ENCODE measurements around the gene SSR2.

Gene SSR2

GRCh38 chr1:155978325-155978972 lies 42.3 kb downstream of the SSR2 start, which contains the start of gene ARHGEF2:
Gene ARHGEF2, minus strand, starts transcription at chr1:155978547. Its CDS starts 120 bp downstream, at chr1:155978427.
- intact Hi-C loops (cut with micrococcal nuclease): loop anchor here (1.0 to 5.0 kb wide), 3 partner anchors 8 to 104 kb away; partner anchors contain the start of genes MEX3A and RXFP4
- Mint-ChIP-seq H3K4me3 (peak within 1 kb of the TSS; percentile 86), H3K4me1 (ENCODE audit: low read depth) (peaks cover 87% of the 10 kb centered on the region), H3K36me3 (ENCODE audit: low read depth) (peaks cover 75% of the 10 kb centered on the region), H3K27me3 (no peaks in the 10 kb centered on the region), H3K27ac (peak within 1 kb of the TSS; percentile 93), H3K9me3 (no peaks in the 10 kb centered on the region)

DNA sequence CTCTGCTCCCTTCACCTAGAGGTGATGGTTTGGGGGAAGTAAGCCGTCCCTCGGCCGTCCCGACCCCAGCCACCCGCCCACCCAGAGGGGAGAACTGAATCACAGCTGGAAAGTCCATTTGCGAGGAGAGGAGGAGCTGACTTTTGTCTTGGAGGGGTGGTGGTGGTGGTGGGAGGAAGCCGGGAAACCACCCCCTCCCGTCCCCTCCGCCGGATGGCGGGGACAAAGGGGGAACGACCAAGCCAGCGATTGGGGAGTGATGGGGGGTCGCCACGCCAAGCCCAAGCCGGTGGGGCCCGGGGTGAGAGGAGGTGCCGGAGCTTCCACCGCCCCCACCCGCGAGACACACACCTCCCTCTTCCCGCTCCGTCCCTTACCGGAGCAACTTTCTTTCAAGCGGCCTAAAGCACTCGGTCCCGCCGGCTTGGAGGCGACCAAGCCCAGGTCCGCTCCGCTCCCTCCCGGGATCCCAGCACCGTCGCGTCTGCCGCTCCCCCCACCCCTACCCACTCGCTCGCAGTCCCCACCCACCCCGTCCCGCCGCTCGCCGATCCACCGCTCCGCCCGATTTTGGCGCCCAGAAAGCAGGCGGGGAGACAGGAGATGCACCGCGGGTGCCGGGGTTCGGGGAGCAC lies 42.9 kb downstream of the SSR2 start:
- peaks cover 82% of the 10 kb centered on the region for H3K36me3 Mint-ChIP-seq (ENCODE audit: low read depth)

GRCh38 chr1:155976913-155977689 lies 43.6 kb downstream of the SSR2 start:
- intact Hi-C loops (cut with micrococcal nuclease): loop anchor here (5.0 kb wide), 2 partner anchors 35 to 105 kb away; partner anchors contain the start of genes MEX3A and RXFP4
- no peaks in the 10 kb centered on the region for H3K27me3 Mint-ChIP-seq
- peaks cover 85% of the 10 kb centered on the region for H3K36me3 Mint-ChIP-seq (ENCODE audit: low read depth)
- peak overlapping the region; percentile 93 for H3K27ac Mint-ChIP-seq
- peak overlapping the region; percentile 86 for H3K4me3 Mint-ChIP-seq
- peaks cover 87% of the 10 kb centered on the region for H3K4me1 Mint-ChIP-seq (ENCODE audit: low read depth)
- no peaks in the 10 kb centered on the region for H3K9me3 Mint-ChIP-seq

More for the DNA sequence above, 42.9 kb downstream of the SSR2 start:
- Mint-ChIP-seq H3K4me3 (peak overlapping the region; percentile 86), H3K27ac (peak overlapping the region; percentile 93), H3K4me1 (ENCODE audit: low read depth) (peaks cover 87% of the 10 kb centered on the region), H3K9me3 (no peaks in the 10 kb centered on the region), H3K27me3 (no peaks in the 10 kb centered on the region)
- intact Hi-C loops (cut with micrococcal nuclease): loop anchor here (1.0 to 5.0 kb wide), 3 partner anchors 8 to 104 kb away; partner anchors contain the start of genes MEX3A and RXFP4

- Mint-ChIP-seq H3K4me1 (ENCODE audit: low read depth) (peaks cover 87% of the 10 kb centered on the region), H3K4me3 (peak overlapping the region; percentile 86), H3K27me3 (no peaks in the 10 kb centered on the region), H3K27ac (peak overlapping the region; percentile 93), H3K9me3 (no peaks in the 10 kb centered on the region), H3K36me3 (ENCODE audit: low read depth) (peaks cover 85% of the 10 kb centered on the region)
- intact Hi-C loops (cut with micrococcal nuclease): loop anchor here (5.0 kb wide), 2 partner anchors 34 to 106 kb away; partner anchors contain the start of genes MEX3A and RXFP4
These were observed 44.5 kb downstream of the SSR2 start for GRCh38 chr1:155976062-155976912.

- Mint-ChIP-seq H3K27me3 (no peaks in the 10 kb centered on the region), H3K4me3 (peak overlapping the region; percentile 86), H3K27ac (peak overlapping the region; percentile 93), H3K4me1 (ENCODE audit: low read depth) (peaks cover 87% of the 10 kb centered on the region), H3K36me3 (ENCODE audit: low read depth) (peaks cover 85% of the 10 kb centered on the region), H3K9me3 (no peaks in the 10 kb centered on the region)
- intact Hi-C loops (cut with micrococcal nuclease): loop anchor here (5.0 kb wide), 2 partner anchors 33 to 107 kb away; partner anchors contain the start of genes MEX3A and RXFP4
These were observed 45.2 kb downstream of the SSR2 start for GRCh38 chr1:155975375-155976061.

- H3K27ac Mint-ChIP-seq: peak overlapping the region; percentile 93
- intact Hi-C loops (cut with micrococcal nuclease): loop anchor here (5.0 kb wide), 2 partner anchors 32 to 108 kb away; partner anchors contain the start of genes MEX3A and RXFP4
- H3K9me3 Mint-ChIP-seq: no peaks in the 10 kb centered on the region
- peak overlapping the region; percentile 86 for H3K4me3 Mint-ChIP-seq
- peaks cover 87% of the 10 kb centered on the region for H3K4me1 Mint-ChIP-seq (ENCODE audit: low read depth)
- no peaks in the 10 kb centered on the region for H3K27me3 Mint-ChIP-seq
- H3K36me3 Mint-ChIP-seq (ENCODE audit: low read depth): peaks cover 90% of the 10 kb centered on the region
These were observed 46.3 kb downstream of the SSR2 start for GRCh38 chr1:155974208-155975115.

GRCh38 chr1:155973723-155974122 lies 47.0 kb downstream of the SSR2 start:
- H3K36me3 Mint-ChIP-seq (ENCODE audit: low read depth): peaks cover 90% of the 10 kb centered on the region
- peak overlapping the region; percentile 93 for H3K27ac Mint-ChIP-seq
- peak overlapping the region; percentile 86 for H3K4me3 Mint-ChIP-seq
- H3K27me3 Mint-ChIP-seq: no peaks in the 10 kb centered on the region
- no peaks in the 10 kb centered on the region for H3K9me3 Mint-ChIP-seq
- H3K4me1 Mint-ChIP-seq (ENCODE audit: low read depth): peaks cover 88% of the 10 kb centered on the region
- intact Hi-C loops (cut with micrococcal nuclease): no loop called here

DNA sequence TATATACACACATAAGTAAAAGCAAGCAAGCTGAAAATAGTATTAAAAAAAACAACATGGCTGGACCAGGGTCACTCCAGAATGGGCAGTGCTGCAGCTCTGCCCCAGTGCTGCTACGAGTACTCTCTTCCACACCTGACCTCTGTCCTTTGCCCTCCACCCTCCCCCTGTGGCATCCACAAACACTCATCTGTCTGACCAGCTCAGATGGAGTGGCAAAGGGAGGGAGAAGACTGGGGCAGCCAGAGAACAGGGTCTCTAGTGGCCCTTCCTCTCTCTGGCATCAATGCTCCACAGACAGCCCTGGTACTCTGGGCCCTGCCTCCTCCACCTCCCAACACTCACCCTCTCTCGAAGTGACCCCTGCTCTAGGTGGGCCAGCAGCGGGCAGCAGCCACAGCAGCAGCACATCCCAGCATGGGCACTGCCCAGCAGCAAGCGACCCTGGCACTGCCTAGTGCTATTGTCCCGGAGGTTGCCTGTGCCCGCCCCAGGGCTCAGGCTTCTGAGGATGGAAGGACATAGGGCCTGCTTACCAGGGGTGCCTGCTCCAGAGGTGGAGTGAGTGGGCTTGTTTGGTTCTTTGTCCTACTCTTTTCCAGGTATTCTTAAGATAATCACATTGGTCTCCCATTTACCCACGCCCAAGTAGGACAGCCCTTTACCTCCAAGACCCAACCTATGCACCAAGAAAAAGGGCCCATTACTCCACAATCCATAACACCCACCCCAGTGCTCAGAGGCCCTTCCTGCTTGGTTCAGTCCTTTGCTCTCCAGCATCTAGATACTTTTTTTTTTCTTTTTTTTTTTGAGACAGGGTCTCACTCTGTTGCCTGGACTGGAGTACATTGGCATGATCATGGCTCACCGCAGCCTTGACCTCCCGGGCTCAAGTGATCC lies 48.6 kb downstream of the SSR2 start:
- intact Hi-C loops (cut with micrococcal nuclease): no loop called here
- peak overlapping the region; percentile 93 for H3K27ac Mint-ChIP-seq
- H3K4me3 Mint-ChIP-seq: peak overlapping the region; percentile 60
- peaks cover 90% of the 10 kb centered on the region for H3K36me3 Mint-ChIP-seq (ENCODE audit: low read depth)
- H3K4me1 Mint-ChIP-seq (ENCODE audit: low read depth): peaks cover 100% of the 10 kb centered on the region
- H3K27me3 Mint-ChIP-seq: no peaks in the 10 kb centered on the region
- no peaks in the 10 kb centered on the region for H3K9me3 Mint-ChIP-seq

DNA sequence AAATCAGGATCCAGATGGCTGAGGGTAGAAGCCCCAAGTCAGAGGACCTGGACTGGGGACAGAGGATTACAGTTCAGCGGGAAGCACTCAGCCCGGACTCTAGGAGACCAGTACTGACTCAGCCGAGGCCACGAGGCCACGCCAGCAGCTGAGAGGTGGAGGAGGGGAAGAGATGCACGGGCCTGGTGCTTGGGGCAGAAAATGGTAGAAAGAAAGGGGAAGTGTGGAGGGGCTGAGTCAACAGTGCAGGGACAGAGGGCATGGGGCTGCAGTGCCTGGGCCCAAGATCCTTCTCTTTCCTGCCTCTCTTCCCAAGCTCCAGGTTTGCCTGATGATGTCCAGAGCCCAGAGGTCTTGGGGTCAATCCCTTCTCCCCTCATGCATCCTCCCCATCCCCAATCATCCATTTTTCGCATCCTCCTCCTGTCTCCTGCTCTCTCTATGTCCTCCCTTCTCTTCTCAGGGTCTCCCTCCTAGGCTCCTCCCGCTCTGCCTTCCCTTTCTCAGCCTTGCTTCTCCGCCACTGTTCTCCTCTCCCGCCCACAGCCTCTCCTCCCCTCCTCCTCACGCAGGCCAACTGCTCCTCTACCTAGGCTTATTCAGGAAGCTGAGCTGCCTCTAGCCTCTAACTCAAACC lies 50.1 kb downstream of the SSR2 start:
- peaks cover 90% of the 10 kb centered on the region for H3K36me3 Mint-ChIP-seq (ENCODE audit: low read depth)
- intact Hi-C loops (cut with micrococcal nuclease): loop anchor here (1.0 kb wide), 1 partner anchor 8 kb away; the partner anchor contains the start of gene ARHGEF2
- H3K9me3 Mint-ChIP-seq: no peaks in the 10 kb centered on the region
- H3K4me1 Mint-ChIP-seq (ENCODE audit: low read depth): peaks cover 100% of the 10 kb centered on the region
- H3K4me3 Mint-ChIP-seq: peak overlapping the region; percentile 79
- H3K27me3 Mint-ChIP-seq: no peaks in the 10 kb centered on the region
- peak overlapping the region; percentile 93 for H3K27ac Mint-ChIP-seq

- H3K9me3 Mint-ChIP-seq: no peaks in the 10 kb centered on the region
- intact Hi-C loops (cut with micrococcal nuclease): no loop called here
- peaks cover 100% of the 10 kb centered on the region for H3K4me1 Mint-ChIP-seq (ENCODE audit: low read depth)
- peaks cover 90% of the 10 kb centered on the region for H3K36me3 Mint-ChIP-seq (ENCODE audit: low read depth)
- no peaks in the 10 kb centered on the region for H3K27me3 Mint-ChIP-seq
- H3K27ac Mint-ChIP-seq: peak overlapping the region; percentile 93
- peak overlapping the region; percentile 79 for H3K4me3 Mint-ChIP-seq
These were observed 51.4 kb downstream of the SSR2 start for GRCh38 chr1:155969377-155969791.

DNA sequence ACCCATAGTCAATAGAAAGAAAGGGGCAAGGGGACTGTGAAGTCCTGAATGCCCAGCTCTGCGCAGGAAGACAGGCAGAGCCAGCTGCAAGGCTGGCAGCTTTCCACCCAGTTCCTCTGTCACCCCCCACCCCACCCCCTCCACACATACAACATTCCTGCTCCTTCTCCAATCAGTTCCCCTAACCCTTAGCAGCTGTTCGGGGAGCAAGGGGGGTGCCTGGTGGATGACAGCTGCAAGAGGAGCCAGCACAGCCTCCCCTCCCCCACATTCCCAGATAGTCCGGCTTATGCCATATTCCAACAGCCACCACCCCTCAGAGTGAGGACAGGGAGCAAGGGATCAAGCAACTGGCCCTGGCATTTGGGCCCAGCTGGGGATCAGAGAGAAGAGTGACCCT lies 52.1 kb downstream of the SSR2 start:
- H3K9me3 Mint-ChIP-seq: no peaks in the 10 kb centered on the region
- peaks cover 91% of the 10 kb centered on the region for H3K36me3 Mint-ChIP-seq (ENCODE audit: low read depth)
- H3K27ac Mint-ChIP-seq: peak overlapping the region; percentile 93
- H3K4me3 Mint-ChIP-seq: peak overlapping the region; percentile 79
- H3K4me1 Mint-ChIP-seq (ENCODE audit: low read depth): peaks cover 96% of the 10 kb centered on the region
- intact Hi-C loops (cut with micrococcal nuclease): no loop called here
- no peaks in the 10 kb centered on the region for H3K27me3 Mint-ChIP-seq
